Measurements from ENCODE around the gene NRF1. TPM values are rescaled to one million over a fixed set of nuclear protein-coding genes. Genes with fewer than 3 reads are reported as not detected.

Gene NRF1
- polyA plus RNA-seq, 2 of the 4 experiments (the other 2 are of a cell fraction): 11.2 to 18.5 TPM

GRCh38 chr7:129604713-129605437 is 6.6 kb upstream of the NRF1 start:
- FAIRE-seq (no peak), ATAC-seq (peak in 1 of 2 experiments; percentile 21; a peak in 1 of 6 replicates), DNase-seq (ENCODE audit: low read depth in 1 of 2, low spot score in 1 of 2) (no peak)
- TF ChIP-seq CBX2 (IDR thresholded peaks at IDR 0.05; ENCODE audit: borderline replicate concordance, low read depth) (no peak), HES2 (IDR thresholded peaks at IDR 0.05) (no peak)
- ChIA-PET CTCF (interaction anchor here (0.9 to 2.7 kb wide), 3 partner anchors 10 to 237 kb away, joined by 4 to 13 read pairs (median 5); no protein-coding TSS in a partner anchor), POLR2A (interaction anchor here (1.1 kb wide), 1 partner anchor 15 kb away, joined by 3 read pairs; no protein-coding TSS in a partner anchor)
- Histone ChIP-seq H3K9me3 (no peaks in the 10 kb centered on the region), H3K4me1 (peaks cover 9% of the 10 kb centered on the region; the same call in 1 of the 3 replicates), H3K27ac (no peak overlapping the region), H3K4me2 (no peak overlapping the region), H3K4me3 (no peak overlapping the region)
- WGBS (ENCODE audit: missing lambda C conversion rate): 81% methylated on average over 8 of the region's 8 CpGs

- peaks cover 15% of the 10 kb centered on the region; the same call in 2 of the 3 replicates for H3K4me1 ChIP-seq
- ATAC-seq: no peak
- 87% methylated on average over 6 of the region's 6 CpGs for WGBS (ENCODE audit: missing lambda C conversion rate)
- H3K4me2 ChIP-seq: no peak overlapping the region
- H3K9me3 ChIP-seq: no peaks in the 10 kb centered on the region
- TF ChIP-seq ZSCAN20 (CRISPR knock-in tag; IDR thresholded peaks at IDR 0.05): no peak
- no peak for TF ChIP-seq FOSL2 (IDR thresholded peaks at IDR 0.05)
- peak; percentile 47; the same call in 1 of the 2 replicates for TF ChIP-seq FOSL2 (CRISPR knock-in tag; IDR thresholded peaks at IDR 0.05)
- H3K27ac ChIP-seq: no peak overlapping the region
- CTCF ChIA-PET: interaction anchor here (0.6 to 1.7 kb wide), 8 partner anchors 15 to 238 kb away, joined by 3 to 5 read pairs (median 3); no protein-coding TSS in a partner anchor
- FAIRE-seq: no peak
- H3K4me3 ChIP-seq: no peak overlapping the region
- POLR2A ChIA-PET: interaction anchor here (1.1 kb wide), 1 partner anchor 16 kb away, joined by 3 read pairs; no protein-coding TSS in a partner anchor
- no peak for DNase-seq (ENCODE audit: low read depth in 1 of 2, low spot score in 1 of 2)
These were observed 5.4 kb upstream of the NRF1 start for GRCh38 chr7:129605960-129606614.

- 96% methylated on average over 7 of the region's 7 CpGs for WGBS (ENCODE audit: missing lambda C conversion rate)
- no peaks in the 10 kb centered on the region for H3K9me3 ChIP-seq
- no peak overlapping the region for H3K4me2 ChIP-seq
- POLR2A ChIA-PET: no interaction called here
- DNase-seq (ENCODE audit: low read depth in 1 of 2, low spot score in 1 of 2): no peak
- ATAC-seq: no peak
- no peak for FAIRE-seq
- CTCF ChIA-PET: interaction anchor here (0.9 to 1.5 kb wide), 6 partner anchors 15 to 108 kb away, joined by 3 read pairs; no protein-coding TSS in a partner anchor
- no peak overlapping the region for H3K4me3 ChIP-seq
- peaks cover 15% of the 10 kb centered on the region; the same call in 2 of the 3 replicates for H3K4me1 ChIP-seq
- no peak overlapping the region for H3K27ac ChIP-seq
- TF ChIP-seq HOXA7 (CRISPR knock-in tag; IDR thresholded peaks at IDR 0.05): no peak
- TF ChIP-seq ESRRA (IDR thresholded peaks at IDR 0.05; ENCODE audit: borderline replicate concordance, low read length): no peak
These were observed 4.7 kb upstream of the NRF1 start for GRCh38 chr7:129606803-129607202.

- H3K4me3 ChIP-seq: no peak overlapping the region
- no peak overlapping the region for H3K27ac ChIP-seq
- DNase-seq (ENCODE audit: low read depth in 1 of 2, low spot score in 1 of 2) (peak; percentile 63 to 78), FAIRE-seq (no peak), ATAC-seq (peak in 1 of 2 experiments; percentile 56; a peak in 3 of 6 replicates)
- no peaks in the 10 kb centered on the region for H3K9me3 ChIP-seq
- H3K4me2 ChIP-seq: no peak overlapping the region
- TF ChIP-seq CTCF (IDR thresholded peaks at IDR 0.05): peak; percentile 52
- TF ChIP-seq SMC3 (IDR thresholded peaks at IDR 0.05): peak; percentile 31; the same call in 2 of the 3 replicates
- TF ChIP-seq RAD21 (conservative IDR thresholded peaks at IDR 0.05 in 1 of 2, IDR thresholded peaks at IDR 0.05 in 1 of 2): peak; percentile 47 to 64; a peak in 4 of 5 replicates
- no peak for TF ChIP-seq FOXS1 (CRISPR knock-in tag; IDR thresholded peaks at IDR 0.05)
- ChIA-PET POLR2A (no interaction called here), CTCF (interaction anchor here (0.6 to 1.6 kb wide), 8 partner anchors 14 to 109 kb away, joined by 3 to 4 read pairs (median 3); no protein-coding TSS in a partner anchor)
- 72% methylated on average over 7 of the region's 7 CpGs for WGBS (ENCODE audit: missing lambda C conversion rate)
- peaks cover 15% of the 10 kb centered on the region; the same call in 2 of the 3 replicates for H3K4me1 ChIP-seq
These were observed 3.9 kb upstream of the NRF1 start for GRCh38 chr7:129607471-129608120.

Data from A549 (cell line).